ENCODE measurements around the gene PSMA2.

The PSMA2 gene

GRCh38 chr7:42922017-42922753 is 9.8 kb downstream of the PSMA2 start:
- H3K4me1 ChIP-seq (ENCODE audit: insufficient read depth, poor library complexity, severe bottlenecking) = peaks cover 24% of the 10 kb centered on the region

DNA sequence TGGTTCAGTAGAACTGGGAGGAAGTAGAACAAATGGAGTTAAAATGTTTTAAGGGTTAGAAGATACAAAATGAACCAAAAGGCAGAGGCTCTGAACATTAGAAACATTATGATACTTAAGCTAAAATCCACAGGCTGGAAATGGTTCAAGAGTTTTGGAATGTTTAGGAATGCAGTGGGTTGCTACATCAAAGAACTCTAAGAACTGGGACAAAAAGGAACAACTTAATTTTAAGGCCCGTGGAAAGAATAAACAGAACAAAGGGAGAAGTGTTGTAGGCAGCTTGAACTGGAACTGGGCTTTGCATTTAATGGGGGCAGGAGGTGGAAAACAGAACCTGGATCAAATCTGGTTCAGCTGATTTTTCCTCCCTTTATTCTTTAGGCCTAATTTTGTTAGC is 16.6 kb downstream of the PSMA2 start:
- Histone ChIP-seq H3K4me3 (ENCODE audit: severe bottlenecking) (no peak overlapping the region), H3K27ac (ENCODE audit: poor library complexity, severe bottlenecking) (peak overlapping the region; percentile 77), H3K27me3 (ENCODE audit: insufficient read depth, poor library complexity, severe bottlenecking) (no peaks in the 10 kb centered on the region), H3K9me3 (ENCODE audit: severe bottlenecking) (no peaks in the 10 kb centered on the region), H3K36me3 (ENCODE audit: low read depth) (peaks cover 49% of the 10 kb centered on the region), H3K4me1 (ENCODE audit: insufficient read depth, poor library complexity, severe bottlenecking) (peaks cover 31% of the 10 kb centered on the region)
- ATAC-seq (ENCODE audit: low read depth) (no peak), DNase-seq (ENCODE audit: low spot score) (no peak)
- TF ChIP-seq, protein P1, sequence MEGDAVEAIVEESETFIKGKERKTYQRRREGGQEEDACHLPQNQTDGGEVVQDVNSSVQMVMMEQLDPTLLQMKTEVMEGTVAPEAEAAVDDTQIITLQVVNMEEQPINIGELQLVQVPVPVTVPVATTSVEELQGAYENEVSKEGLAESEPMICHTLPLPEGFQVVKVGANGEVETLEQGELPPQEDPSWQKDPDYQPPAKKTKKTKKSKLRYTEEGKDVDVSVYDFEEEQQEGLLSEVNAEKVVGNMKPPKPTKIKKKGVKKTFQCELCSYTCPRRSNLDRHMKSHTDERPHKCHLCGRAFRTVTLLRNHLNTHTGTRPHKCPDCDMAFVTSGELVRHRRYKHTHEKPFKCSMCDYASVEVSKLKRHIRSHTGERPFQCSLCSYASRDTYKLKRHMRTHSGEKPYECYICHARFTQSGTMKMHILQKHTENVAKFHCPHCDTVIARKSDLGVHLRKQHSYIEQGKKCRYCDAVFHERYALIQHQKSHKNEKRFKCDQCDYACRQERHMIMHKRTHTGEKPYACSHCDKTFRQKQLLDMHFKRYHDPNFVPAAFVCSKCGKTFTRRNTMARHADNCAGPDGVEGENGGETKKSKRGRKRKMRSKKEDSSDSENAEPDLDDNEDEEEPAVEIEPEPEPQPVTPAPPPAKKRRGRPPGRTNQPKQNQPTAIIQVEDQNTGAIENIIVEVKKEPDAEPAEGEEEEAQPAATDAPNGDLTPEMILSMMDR (IDR thresholded peaks at IDR 0.05; ENCODE audit: poor library complexity, severe bottlenecking) = no peak

More at GRCh38 chr7:42922017-42922753, 9.8 kb downstream of the PSMA2 start:
- TF ChIP-seq, protein P1 (IDR thresholded peaks at IDR 0.05; ENCODE audit: poor library complexity, severe bottlenecking) = no peak
- H3K9me3 ChIP-seq (ENCODE audit: severe bottlenecking) = no peaks in the 10 kb centered on the region
- H3K27me3 ChIP-seq (ENCODE audit: insufficient read depth, poor library complexity, severe bottlenecking) = no peaks in the 10 kb centered on the region
- H3K4me3 ChIP-seq (ENCODE audit: severe bottlenecking) = no peak overlapping the region
- no peak for ATAC-seq (ENCODE audit: low read depth)
- no peak overlapping the region for H3K27ac ChIP-seq (ENCODE audit: poor library complexity, severe bottlenecking)
- H3K36me3 ChIP-seq (ENCODE audit: low read depth) = peaks cover 94% of the 10 kb centered on the region
- DNase-seq (ENCODE audit: low spot score) = no peak

GRCh38 chr7:42914421-42915045 is 17.4 kb downstream of the PSMA2 start:
- Histone ChIP-seq H3K27me3 (ENCODE audit: insufficient read depth, poor library complexity, severe bottlenecking) (no peaks in the 10 kb centered on the region), H3K9me3 (ENCODE audit: severe bottlenecking) (no peaks in the 10 kb centered on the region), H3K36me3 (ENCODE audit: low read depth) (peaks cover 49% of the 10 kb centered on the region), H3K4me1 (ENCODE audit: insufficient read depth, poor library complexity, severe bottlenecking) (peaks cover 31% of the 10 kb centered on the region), H3K4me3 (ENCODE audit: severe bottlenecking) (no peak overlapping the region), H3K27ac (ENCODE audit: poor library complexity, severe bottlenecking) (peak overlapping the region; percentile 77)
- TF ChIP-seq, protein P1 (IDR thresholded peaks at IDR 0.05; ENCODE audit: poor library complexity, severe bottlenecking) = no peak
- DNase-seq (ENCODE audit: low spot score) = no peak
- ATAC-seq (ENCODE audit: low read depth) = peak; percentile 28; the same call in 2 of the 3 replicates

GRCh38 chr7:42914009-42914408 is 18.0 kb downstream of the PSMA2 start:
- DNase-seq (ENCODE audit: low spot score) = no peak
- Histone ChIP-seq H3K27ac (ENCODE audit: poor library complexity, severe bottlenecking) (peak overlapping the region; percentile 77), H3K4me3 (ENCODE audit: severe bottlenecking) (no peak overlapping the region), H3K9me3 (ENCODE audit: severe bottlenecking) (no peaks in the 10 kb centered on the region), H3K27me3 (ENCODE audit: insufficient read depth, poor library complexity, severe bottlenecking) (no peaks in the 10 kb centered on the region), H3K36me3 (ENCODE audit: low read depth) (peaks cover 44% of the 10 kb centered on the region), H3K4me1 (ENCODE audit: insufficient read depth, poor library complexity, severe bottlenecking) (peaks cover 31% of the 10 kb centered on the region)
- TF ChIP-seq, protein P1 (IDR thresholded peaks at IDR 0.05; ENCODE audit: poor library complexity, severe bottlenecking) = no peak
- no peak for ATAC-seq (ENCODE audit: low read depth)

DNA sequence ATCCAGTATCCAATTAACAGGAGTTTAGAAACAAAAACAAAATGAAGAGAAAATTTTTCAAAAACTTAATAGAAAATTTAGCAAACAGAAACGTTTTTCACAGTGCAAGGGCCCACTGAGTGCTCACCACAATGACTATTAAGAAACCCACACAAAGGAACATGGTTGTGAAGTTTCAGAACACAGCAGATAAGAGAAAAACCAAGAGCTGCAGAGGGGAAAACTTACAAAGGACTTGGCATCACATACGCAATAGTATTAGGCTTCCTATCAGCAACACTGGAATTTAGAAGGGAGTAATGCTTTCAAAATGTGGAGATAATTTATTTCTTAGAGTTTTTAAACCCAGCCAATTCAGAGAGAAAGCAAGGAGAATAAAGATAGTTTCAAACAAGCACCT is 18.4 kb downstream of the PSMA2 start:
- no peak for ATAC-seq (ENCODE audit: low read depth)
- peaks cover 31% of the 10 kb centered on the region for H3K4me1 ChIP-seq (ENCODE audit: insufficient read depth, poor library complexity, severe bottlenecking)
- no peak for DNase-seq (ENCODE audit: low spot score)
- no peaks in the 10 kb centered on the region for H3K9me3 ChIP-seq (ENCODE audit: severe bottlenecking)
- TF ChIP-seq, protein P1 (IDR thresholded peaks at IDR 0.05; ENCODE audit: poor library complexity, severe bottlenecking) = no peak
- H3K27me3 ChIP-seq (ENCODE audit: insufficient read depth, poor library complexity, severe bottlenecking) = no peaks in the 10 kb centered on the region
- peak overlapping the region; percentile 77 for H3K27ac ChIP-seq (ENCODE audit: poor library complexity, severe bottlenecking)
- peaks cover 42% of the 10 kb centered on the region for H3K36me3 ChIP-seq (ENCODE audit: low read depth)
- H3K4me3 ChIP-seq (ENCODE audit: severe bottlenecking) = no peak overlapping the region
